OCI-LY1 (cell line): ENCODE data around the gene RCAN1.
"Not testable (repeated sequence)": the region's sequence is repeated elsewhere in the genome, so short reads cannot be mapped to it uniquely, and the experiment has no call there.

Source experiments
- H2AFZ ChIP-seq: fragments of 200-600 bp; sonication (generic), shearing (Covaris generic); 2 replicates; pipeline ENCODE4 v1.6.0; 2014; ENCODE audit warnings: antibody characterized with exemption, mild to moderate bottlenecking, low read length
- H3F3A ChIP-seq: fragments of 200-600 bp; sonication (generic), shearing (Covaris generic); 2 replicates; pipeline ENCODE4 v1.6.0; 2014; ENCODE audit warnings: mild to moderate bottlenecking, antibody characterized with exemption, low read length, moderate library complexity; ENCODE audit not compliant: insufficient read depth
- H3K27ac ChIP-seq: fragments of 200-600 bp; sonication (generic); 2 replicates; pipeline ENCODE4 v1.5.1; 2014; ENCODE audit warnings: low read length, mixed run types, mild to moderate bottlenecking, low read depth; ENCODE audit not compliant: poor library complexity, severe bottlenecking
- H3K27me3 ChIP-seq: fragments of 200-600 bp; sonication (generic); 2 replicates; pipeline ENCODE4 v1.6.0; 2014; ENCODE audit warnings: antibody characterized with exemption, mild to moderate bottlenecking, low read length, moderate library complexity; ENCODE audit not compliant: insufficient read depth
- H3K36me3 ChIP-seq: fragments of 200-600 bp; sonication (generic); 2 replicates; pipeline ENCODE4 v1.6.1; 2014; ENCODE audit warnings: mild to moderate bottlenecking, antibody characterized with exemption, low read length, moderate library complexity, mixed read lengths; ENCODE audit not compliant: insufficient read depth
- H3K4me1 ChIP-seq: fragments of 200-600 bp; sonication (generic); 2 replicates; pipeline ENCODE4 v1.5.1; 2014; ENCODE audit warnings: mild to moderate bottlenecking, low read length, moderate library complexity; ENCODE audit not compliant: insufficient read depth, severe bottlenecking
- H3K4me2 ChIP-seq: fragments of 200-600 bp; sonication (generic), shearing (Covaris generic); 2 replicates; pipeline ENCODE4 v1.6.1; 2014; ENCODE audit warnings: low read length
- H3K4me3 ChIP-seq: fragments of 200-600 bp; sonication (generic); 2 replicates; pipeline ENCODE4 v1.5.1; 2014; ENCODE audit warnings: low read length, low read depth, mild to moderate bottlenecking, mixed read lengths; ENCODE audit not compliant: poor library complexity, severe bottlenecking
- H3K79me2 ChIP-seq: fragments of 200-600 bp; shearing (Covaris generic); 2 replicates; pipeline ENCODE4 v1.6.1; 2016; ENCODE audit warnings: mixed run types, low read length, mixed read lengths; ENCODE audit not compliant: insufficient read depth
- H3K9ac ChIP-seq: fragments of 200-600 bp; sonication (generic), shearing (Covaris generic); 2 replicates; pipeline ENCODE4 v1.6.1; 2014; ENCODE audit warnings: mild to moderate bottlenecking, low read length, mixed read lengths
- H3K9me2 ChIP-seq: fragments of 200-600 bp; sonication (generic), shearing (Covaris generic); 2 replicates; pipeline ENCODE4 v1.6.1; 2014; ENCODE audit warnings: low read depth, mild to moderate bottlenecking, low read length, mixed read lengths
- H3K9me3 ChIP-seq: fragments of 200-600 bp; shearing (Covaris generic); 2 replicates; pipeline ENCODE4 v1.6.1; 2014; ENCODE audit warnings: low read length, mixed read lengths
- H4K20me1 ChIP-seq: fragments of 200-600 bp; sonication (generic), shearing (Covaris generic); 2 replicates; pipeline ENCODE4 v1.6.0; 2016; ENCODE audit warnings: mild to moderate bottlenecking, low read length; ENCODE audit not compliant: insufficient read depth
- CTCF ChIP-seq: fragments of 200-600 bp; sonication (generic), shearing (Covaris generic); IDR thresholded peaks from 2 replicates; pipeline ENCODE4 v1.5.1; 2017; ENCODE audit warnings: mild to moderate bottlenecking, antibody characterized with exemption, low read length, moderate library complexity, mixed read lengths
- EZH2 ChIP-seq: fragments of 200-600 bp; sonication (generic), shearing (Covaris generic); IDR thresholded peaks from 2 replicates; pipeline ENCODE4 v1.8.0; 2017; ENCODE audit warnings: borderline replicate concordance, mixed run types, mild to moderate bottlenecking, antibody characterized with exemption, low read length, moderate library complexity, mixed read lengths

RCAN1 gene

GRCh38 chr21:34606621-34607020 is 8.3 kb downstream of the RCAN1 start:
- no peaks in the 10 kb centered on the region for H3K27me3 ChIP-seq
- no peak overlapping the region for H3K4me3 ChIP-seq
- H2AFZ ChIP-seq = no peak overlapping the region
- no peaks in the 10 kb centered on the region for H3K9me3 ChIP-seq
- no peak overlapping the region for H3K4me2 ChIP-seq
- H3F3A ChIP-seq = no peaks in the 10 kb centered on the region
- no peak for TF ChIP-seq CTCF
- no peak for TF ChIP-seq EZH2
- no peak overlapping the region for H3K9ac ChIP-seq
- no peak overlapping the region for H3K27ac ChIP-seq
- H3K79me2 ChIP-seq = no peaks in the 10 kb centered on the region
- no peaks in the 10 kb centered on the region for H3K36me3 ChIP-seq
- no peaks in the 10 kb centered on the region for H3K4me1 ChIP-seq
- no peaks in the 10 kb centered on the region for H3K9me2 ChIP-seq
- H4K20me1 ChIP-seq = no peaks in the 10 kb centered on the region

GRCh38 chr21:34606051-34606450 is 8.9 kb downstream of the RCAN1 start:
- no peaks in the 10 kb centered on the region for H3K27me3 ChIP-seq
- no peaks in the 10 kb centered on the region for H3K79me2 ChIP-seq
- TF ChIP-seq EZH2 (no peak), CTCF (no peak)

GRCh38 chr21:34604956-34605355 is 10.0 kb downstream of the RCAN1 start:
- H3K9me2 ChIP-seq, H3K4me1 ChIP-seq, H3K79me2 ChIP-seq, H3K27me3 ChIP-seq, H3K36me3 ChIP-seq, H3K4me3 ChIP-seq, H2AFZ ChIP-seq, H4K20me1 ChIP-seq, H3K9ac ChIP-seq, H3K4me2 ChIP-seq, H3K27ac ChIP-seq, H3F3A ChIP-seq, H3K9me3 ChIP-seq: not testable (repeated sequence)

More at GRCh38 chr21:34606051-34606450, 8.9 kb downstream of the RCAN1 start:
- no peaks in the 10 kb centered on the region for H3K9me3 ChIP-seq
- H3K27ac ChIP-seq = no peak overlapping the region
- no peak overlapping the region for H2AFZ ChIP-seq
- H3K36me3 ChIP-seq = no peaks in the 10 kb centered on the region
- no peaks in the 10 kb centered on the region for H4K20me1 ChIP-seq
- no peaks in the 10 kb centered on the region for H3K4me1 ChIP-seq
- H3F3A ChIP-seq = no peaks in the 10 kb centered on the region
- no peak overlapping the region for H3K4me3 ChIP-seq
- no peaks in the 10 kb centered on the region for H3K9me2 ChIP-seq
- no peak overlapping the region for H3K9ac ChIP-seq
- H3K4me2 ChIP-seq = no peak overlapping the region

GRCh38 chr21:34604556-34604955 is 10.4 kb downstream of the RCAN1 start:
- Histone ChIP-seq H3K36me3 (no peaks in the 10 kb centered on the region), H3K9ac (no peak overlapping the region), H3K79me2 (no peaks in the 10 kb centered on the region), H3K4me1 (no peaks in the 10 kb centered on the region), H3K9me2 (no peaks in the 10 kb centered on the region), H3K27ac (no peak overlapping the region), H3F3A (no peaks in the 10 kb centered on the region), H2AFZ (no peak overlapping the region), H3K27me3 (no peaks in the 10 kb centered on the region), H3K4me2 (no peak overlapping the region), H3K4me3 (no peak overlapping the region), H4K20me1 (no peaks in the 10 kb centered on the region), H3K9me3 (no peaks in the 10 kb centered on the region)
- no peak for TF ChIP-seq EZH2
- no peak for TF ChIP-seq CTCF
